NCI-H345 (cell line): ENCODE results near the gene IFT22.
A peak's percentile ranks its signal among the peaks of the same experiment; 100 is the strongest.
"Not testable (repeated sequence)": the region's sequence is repeated elsewhere in the genome, so short reads cannot be mapped to it uniquely, and the experiment has no call there.

Source experiments
- DNase-seq: peaks from one replicate; lab custom pipeline; 2025; lab: John Stamatoyannopoulos, UW

The IFT22 gene

DNA sequence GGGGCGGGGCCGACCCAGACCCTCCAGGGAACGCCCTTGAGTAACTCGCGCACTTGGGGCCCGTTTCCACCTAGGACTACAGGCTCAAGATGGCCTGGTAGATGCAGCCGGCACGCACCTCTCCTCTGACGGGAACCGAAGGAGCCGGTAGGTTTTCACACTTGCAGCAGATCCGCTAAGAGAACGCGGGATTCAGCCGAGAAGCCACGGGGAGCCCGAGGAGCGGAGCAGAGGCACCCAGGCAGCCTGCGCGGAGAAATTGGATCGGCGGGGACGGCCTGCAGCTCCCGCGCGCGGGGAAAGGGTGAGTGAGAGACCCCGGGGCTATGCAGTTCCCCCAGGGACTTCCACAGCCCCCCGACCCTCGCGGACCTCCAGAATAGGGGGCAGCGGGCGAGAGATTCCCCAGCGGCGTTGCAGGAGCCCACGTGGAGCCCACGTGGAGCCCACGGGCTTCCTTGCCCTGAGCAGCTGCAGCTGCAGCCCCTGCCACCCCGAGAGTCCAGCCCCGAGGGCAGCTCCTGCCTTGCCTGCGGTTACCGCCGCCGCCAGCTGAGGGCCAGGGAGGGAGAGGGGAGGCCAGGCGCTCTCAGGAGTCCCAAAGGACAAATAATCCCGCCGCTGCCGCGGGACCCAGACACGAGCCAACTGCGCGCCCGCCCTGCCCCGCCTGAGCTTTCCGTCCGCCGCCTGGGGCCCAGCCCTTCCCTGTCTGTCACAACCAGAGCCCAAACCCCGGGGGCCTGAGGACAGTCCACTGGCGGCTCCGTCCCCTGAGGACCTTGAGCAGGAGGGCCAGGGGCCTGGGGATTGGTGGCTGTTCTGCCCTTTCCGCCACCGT lies 13.1 kb downstream of the IFT22 start:
- peak; percentile 55 for DNase-seq

- DNase-seq = no peak
Observed at GRCh38 chr7:101306307-101306706, 15.3 kb downstream of the IFT22 start.

GRCh38 chr7:101303102-101303701 lies 18.4 kb downstream of the IFT22 start:
- no peak for DNase-seq

- no peak for DNase-seq
Observed at GRCh38 chr7:101302641-101303101, 18.9 kb downstream of the IFT22 start.

- DNase-seq = no peak
Observed at GRCh38 chr7:101300465-101301376, 20.9 kb downstream of the IFT22 start.

DNA sequence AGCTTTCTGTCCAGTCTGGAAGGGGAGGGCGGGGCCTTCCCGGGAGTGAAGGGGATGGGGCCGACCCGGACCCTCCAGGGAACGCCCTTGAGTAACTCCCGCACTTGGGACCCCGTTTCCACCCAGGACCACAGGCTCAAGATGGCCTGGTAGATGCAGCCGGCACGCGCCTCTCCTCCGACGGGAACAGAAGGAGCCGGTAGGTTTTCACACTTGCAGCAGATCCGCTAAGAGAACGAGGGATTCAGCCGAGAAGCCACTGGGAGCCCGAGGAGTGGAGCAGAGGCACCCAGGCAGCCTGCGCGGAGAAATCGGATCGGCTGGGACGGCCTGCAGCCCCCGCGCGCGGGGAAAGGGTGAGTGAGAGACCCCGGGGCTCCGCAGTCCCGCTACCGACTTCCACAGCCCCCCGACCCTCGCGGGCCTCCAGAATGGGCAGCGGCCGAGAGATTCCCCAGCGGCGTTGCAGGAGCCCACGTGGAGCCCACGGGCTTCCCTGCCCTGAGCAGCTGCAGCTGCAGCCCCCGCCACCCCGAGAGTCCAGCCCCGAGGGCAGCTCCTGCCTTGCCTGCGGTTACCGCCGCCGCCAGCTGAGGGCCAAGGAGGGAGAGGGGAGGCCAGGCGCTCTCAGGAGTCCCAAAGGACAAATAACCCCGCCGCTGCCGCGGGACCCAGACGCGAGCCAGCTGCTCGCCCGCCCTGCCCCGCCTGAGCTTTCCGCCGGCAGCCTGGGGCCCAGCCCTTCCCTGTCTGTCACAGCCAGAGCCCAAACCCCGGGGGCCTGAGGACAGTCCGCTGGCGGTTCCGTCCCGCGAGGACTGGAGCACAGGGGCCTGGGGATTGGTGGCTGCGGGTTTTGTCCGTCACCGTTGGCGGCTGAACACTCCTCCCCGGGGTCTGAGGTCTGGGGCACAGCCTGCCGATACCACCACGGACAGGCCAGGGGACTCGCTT lies 21.8 kb downstream of the IFT22 start:
- DNase-seq = peak; percentile 19

- DNase-seq = no peak
Observed at GRCh38 chr7:101294832-101295121, 26.8 kb downstream of the IFT22 start.

- DNase-seq = no peak
Observed at GRCh38 chr7:101294039-101294831, 27.4 kb downstream of the IFT22 start.

GRCh38 chr7:101293069-101294021 lies 28.3 kb downstream of the IFT22 start:
- not testable (repeated sequence) for DNase-seq

- not testable (repeated sequence) for DNase-seq
Observed at GRCh38 chr7:101292566-101292965, 29.0 kb downstream of the IFT22 start.

- peak; percentile 47 for DNase-seq
Observed at GRCh38 chr7:101290186-101291037, 31.2 kb downstream of the IFT22 start.

DNA sequence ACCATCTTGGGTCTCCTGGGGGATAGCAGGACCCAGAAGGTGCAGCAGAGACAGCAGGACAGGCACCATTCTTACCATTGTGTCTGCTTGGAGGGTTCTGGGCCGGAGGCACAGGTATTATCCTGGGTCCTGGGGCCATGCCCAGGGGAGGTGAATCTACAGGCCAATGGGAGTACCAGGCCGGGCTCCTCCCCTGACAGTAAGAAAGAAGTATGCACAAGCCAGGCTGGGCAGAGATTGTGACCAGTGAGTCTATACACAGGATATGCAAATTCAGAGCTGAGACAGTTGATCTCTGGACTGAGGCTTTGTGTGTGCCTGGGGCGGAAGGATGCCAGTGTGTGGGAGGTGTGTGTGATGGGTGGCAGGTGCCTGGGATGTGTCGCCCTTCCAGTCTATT lies 31.9 kb downstream of the IFT22 start:
- not testable (repeated sequence) for DNase-seq

DNA sequence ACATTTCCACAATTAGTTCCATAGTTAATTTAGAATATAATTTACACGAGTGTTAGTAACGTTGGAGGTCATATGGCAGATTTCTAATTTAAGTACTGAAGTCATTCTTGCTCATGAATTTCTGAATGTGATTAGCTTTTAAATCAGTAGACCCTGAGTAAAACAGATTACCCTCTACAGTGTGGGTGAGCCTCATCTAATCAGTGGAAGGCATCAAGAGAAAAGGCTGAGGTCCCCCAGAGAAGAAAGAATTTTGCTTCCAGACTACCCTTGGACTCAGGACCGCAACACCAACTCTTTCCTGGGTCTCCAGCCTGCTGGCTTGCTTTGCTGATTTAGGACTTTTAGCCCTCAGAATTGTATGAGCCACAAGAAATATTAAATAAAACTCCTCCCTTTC lies 33.2 kb downstream of the IFT22 start:
- DNase-seq = no peak

- DNase-seq = no peak
Observed at GRCh38 chr7:101287032-101287431, 34.6 kb downstream of the IFT22 start.

DNA sequence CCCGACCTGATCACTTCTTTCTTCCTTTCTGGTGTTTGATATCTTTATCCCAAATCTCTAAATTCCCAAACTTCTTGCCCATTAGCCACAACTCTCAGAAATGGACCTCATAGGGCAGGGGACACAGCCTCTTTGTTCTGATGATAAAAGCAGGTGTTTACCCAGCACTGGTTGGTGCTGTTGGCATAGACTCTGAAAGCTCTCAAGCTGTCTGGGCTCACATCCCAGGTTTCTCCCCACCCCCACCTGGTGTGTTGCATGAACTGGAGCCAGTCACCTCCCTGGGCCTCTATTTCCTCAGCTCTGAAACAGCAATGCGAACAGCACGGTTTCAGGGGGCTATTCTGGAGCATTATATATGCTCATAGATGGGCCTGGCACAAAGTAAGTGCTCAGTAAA lies 35.7 kb downstream of the IFT22 start:
- peak; percentile 2 for DNase-seq

DNA sequence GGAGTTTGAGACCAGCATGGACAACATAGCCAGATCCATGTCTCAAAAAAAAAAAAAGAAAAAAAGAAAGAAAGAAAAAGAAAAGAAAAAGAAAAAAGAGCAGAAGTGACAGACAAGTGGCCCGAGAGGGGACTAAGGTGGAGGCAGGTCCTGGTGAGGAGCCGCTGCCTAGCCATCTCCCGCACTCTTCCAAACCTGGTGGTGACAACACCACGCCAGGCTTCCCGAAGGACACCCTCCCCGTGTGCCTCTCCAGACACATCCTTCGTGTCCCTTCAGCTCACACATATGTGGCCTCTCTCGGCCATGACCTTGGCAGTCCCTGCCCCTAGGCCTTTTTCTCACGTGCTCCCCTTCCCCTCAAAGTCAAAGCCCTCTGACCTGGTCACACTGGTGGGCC lies 36.4 kb downstream of the IFT22 start:
- no peak for DNase-seq

- not testable (repeated sequence) for DNase-seq
Observed at GRCh38 chr7:101280912-101281311, 40.7 kb downstream of the IFT22 start.
